Measurements from ENCODE around the gene ZNF324. TPM values are rescaled to one million over a fixed set of nuclear protein-coding genes. Genes with fewer than 3 reads are reported as not detected.
"Not testable (repeated sequence)": the region's sequence is repeated elsewhere in the genome, so short reads cannot be mapped to it uniquely, and the experiment has no call there.

Gene ZNF324
- total RNA-seq, 1 donor from 2014 or later = 10.5 TPM

- peaks cover 12% of the 10 kb centered on the region for H3K27me3 Mint-ChIP-seq (ENCODE audit: unreplicated experiment)
- H3K27ac Mint-ChIP-seq (ENCODE audit: unreplicated experiment) = peak overlapping the region; percentile 83
- peaks cover 11% of the 10 kb centered on the region for H3K36me3 Mint-ChIP-seq (ENCODE audit: low read depth, unreplicated experiment)
- TF ChIP-seq CTCF (IDR thresholded peaks at IDR 0.05; ENCODE audit: unreplicated experiment) = no peak
- H3K4me1 Mint-ChIP-seq (ENCODE audit: unreplicated experiment) = peaks cover 12% of the 10 kb centered on the region
- peak overlapping the region; percentile 83 for H3K4me3 Mint-ChIP-seq (ENCODE audit: unreplicated experiment)
- no peaks in the 10 kb centered on the region for H3K9me3 Mint-ChIP-seq (ENCODE audit: unreplicated experiment)
- no peak for DNase-seq (ENCODE audit: low spot score)
Measured at GRCh38 chr19:58466089-58466759, 656 bp upstream of the ZNF324 start.

GRCh38 chr19:58468216-58468839 is 1.4 kb downstream of the ZNF324 start:
- Mint-ChIP-seq H3K4me3 (ENCODE audit: unreplicated experiment) (peak overlapping the region; percentile 57), H3K27me3 (ENCODE audit: unreplicated experiment) (peaks cover 14% of the 10 kb centered on the region), H3K27ac (ENCODE audit: unreplicated experiment) (peak overlapping the region; percentile 22), H3K36me3 (ENCODE audit: low read depth, unreplicated experiment) (peaks cover 17% of the 10 kb centered on the region), H3K4me1 (ENCODE audit: unreplicated experiment) (peaks cover 12% of the 10 kb centered on the region), H3K9me3 (ENCODE audit: unreplicated experiment) (no peaks in the 10 kb centered on the region)
- TF ChIP-seq CTCF (IDR thresholded peaks at IDR 0.05; ENCODE audit: unreplicated experiment) = no peak
- no peak for DNase-seq (ENCODE audit: low spot score)

- peak overlapping the region; percentile 57 for H3K4me3 Mint-ChIP-seq (ENCODE audit: unreplicated experiment)
- peaks cover 12% of the 10 kb centered on the region for H3K4me1 Mint-ChIP-seq (ENCODE audit: unreplicated experiment)
- peaks cover 17% of the 10 kb centered on the region for H3K36me3 Mint-ChIP-seq (ENCODE audit: low read depth, unreplicated experiment)
- DNase-seq (ENCODE audit: low spot score) = no peak
- no peak overlapping the region for H3K27ac Mint-ChIP-seq (ENCODE audit: unreplicated experiment)
- TF ChIP-seq CTCF (IDR thresholded peaks at IDR 0.05; ENCODE audit: unreplicated experiment) = no peak
- peaks cover 14% of the 10 kb centered on the region for H3K27me3 Mint-ChIP-seq (ENCODE audit: unreplicated experiment)
- H3K9me3 Mint-ChIP-seq (ENCODE audit: unreplicated experiment) = no peaks in the 10 kb centered on the region
Measured at GRCh38 chr19:58469241-58470013, 2.5 kb downstream of the ZNF324 start.

- peaks cover 15% of the 10 kb centered on the region for H3K4me1 Mint-ChIP-seq (ENCODE audit: unreplicated experiment)
- H3K36me3 Mint-ChIP-seq (ENCODE audit: low read depth, unreplicated experiment) = peaks cover 17% of the 10 kb centered on the region
- DNase-seq (ENCODE audit: low spot score); H3K27ac Mint-ChIP-seq (ENCODE audit: unreplicated experiment); H3K9me3 Mint-ChIP-seq (ENCODE audit: unreplicated experiment): not testable (repeated sequence)
- peaks cover 17% of the 10 kb centered on the region for H3K27me3 Mint-ChIP-seq (ENCODE audit: unreplicated experiment)
- peak overlapping the region; percentile 37 for H3K4me3 Mint-ChIP-seq (ENCODE audit: unreplicated experiment)
Measured at GRCh38 chr19:58470837-58471543, 4.1 kb downstream of the ZNF324 start.

GRCh38 chr19:58471736-58472135 is 4.9 kb downstream of the ZNF324 start:
- no peak overlapping the region for H3K27ac Mint-ChIP-seq (ENCODE audit: unreplicated experiment)

More at GRCh38 chr19:58471736-58472135, 4.9 kb downstream of the ZNF324 start:
- peaks cover 15% of the 10 kb centered on the region for H3K27me3 Mint-ChIP-seq (ENCODE audit: unreplicated experiment)
- no peaks in the 10 kb centered on the region for H3K9me3 Mint-ChIP-seq (ENCODE audit: unreplicated experiment)
- H3K4me1 Mint-ChIP-seq (ENCODE audit: unreplicated experiment) = peaks cover 16% of the 10 kb centered on the region
- H3K4me3 Mint-ChIP-seq (ENCODE audit: unreplicated experiment) = no peak overlapping the region
- peaks cover 14% of the 10 kb centered on the region for H3K36me3 Mint-ChIP-seq (ENCODE audit: low read depth, unreplicated experiment)
- TF ChIP-seq CTCF (IDR thresholded peaks at IDR 0.05; ENCODE audit: unreplicated experiment) = no peak
- DNase-seq (ENCODE audit: low spot score) = no peak
